Neural progenitor cell (in vitro differentiated cells): Measurements from ENCODE around the gene TMEM250. TPM values are rescaled to one million over a fixed set of nuclear protein-coding genes. Genes with fewer than 3 reads are reported as not detected.

ENCODE experiments used
- DNase-seq: peaks from one replicate; pipeline ENCODE4 v3.0.0-alpha.2; 2016; ENCODE audit warnings: low spot score
- H2AFZ ChIP-seq: fragments of 200-600 bp; sonication (generic); replicated peaks from 2 replicates; pipeline ENCODE4 v1.6.1; 2016; ENCODE audit warnings: antibody characterized with exemption
- H3F3A ChIP-seq: fragments of 200-600 bp; sonication (generic); 2 replicates; pipeline ENCODE4 v1.6.1; 2016; ENCODE audit warnings: antibody characterized with exemption, low read depth
- H3K27ac ChIP-seq: fragments of 200-600 bp; sonication (generic); 2 replicates; pipeline ENCODE4 v1.5.1; 2016; ENCODE audit warnings: mild to moderate bottlenecking
- H3K27me3 ChIP-seq: fragments of 200-600 bp; sonication (generic); 2 replicates; pipeline ENCODE4 v1.6.1; 2016; ENCODE audit warnings: mild to moderate bottlenecking, moderate library complexity
- H3K36me3 ChIP-seq: fragments of 200-600 bp; sonication (generic); 2 replicates; pipeline ENCODE4 v1.5.1; 2016
- H3K4me1 ChIP-seq: fragments of 200-600 bp; sonication (generic); 2 replicates; pipeline ENCODE4 v1.6.1; 2016; ENCODE audit warnings: mixed run types
- H3K4me2 ChIP-seq: fragments of 200-600 bp; sonication (generic); 2 replicates; pipeline ENCODE4 v1.6.1; 2016
- H3K4me3 ChIP-seq: fragments of 200-600 bp; sonication (generic); 2 replicates; pipeline ENCODE4 v1.5.1; 2016
- H3K79me2 ChIP-seq: fragments of 200-600 bp; sonication (generic); 2 replicates; pipeline ENCODE4 v1.6.1; 2016; ENCODE audit warnings: low read depth
- H3K9ac ChIP-seq: fragments of 200-600 bp; sonication (generic); 2 replicates; pipeline ENCODE4 v1.6.1; 2016
- H3K9me3 ChIP-seq: fragments of 200-600 bp; sonication (generic); 2 replicates; pipeline ENCODE4 v1.5.1; 2016; ENCODE audit warnings: low read depth
- H4K20me1 ChIP-seq: fragments of 200-600 bp; sonication (generic); 2 replicates; pipeline ENCODE4 v1.6.1; 2016; ENCODE audit warnings: low read depth
- H3K27ac Mint-ChIP-seq: 3 replicates; pipeline ENCODE4 v1.8.0; 2021; ENCODE audit warnings: mixed read lengths
- H3K27me3 Mint-ChIP-seq: 2 replicates; pipeline ENCODE4 v1.8.0; 2022; ENCODE audit warnings: low read depth, mild to moderate bottlenecking, inconsistent platforms, moderate library complexity, mixed read lengths; ENCODE audit not compliant: insufficient read depth
- H3K36me3 Mint-ChIP-seq: 3 replicates; pipeline ENCODE4 v1.8.0; 2021; ENCODE audit warnings: mixed read lengths
- H3K4me1 Mint-ChIP-seq: 3 replicates; pipeline ENCODE4 v1.8.0; 2021; ENCODE audit warnings: mixed read lengths
- H3K4me3 Mint-ChIP-seq: 3 replicates; pipeline ENCODE4 v1.8.0; 2021; ENCODE audit warnings: mild to moderate bottlenecking, moderate library complexity, mixed read lengths
- H3K9me3 Mint-ChIP-seq: 3 replicates; pipeline ENCODE4 v1.8.0; 2020; ENCODE audit warnings: mixed read lengths
- CTCF ChIP-seq: fragments of 200-600 bp; sonication (generic); IDR thresholded peaks from 2 replicates; pipeline ENCODE4 v1.5.1; 2017; ENCODE audit warnings: antibody characterized with exemption, mild to moderate bottlenecking
- EZH2 ChIP-seq: fragments of 200-600 bp; sonication (generic); IDR thresholded peaks from 2 replicates; pipeline ENCODE4 v1.6.1; 2017; ENCODE audit warnings: antibody characterized with exemption, mild to moderate bottlenecking, moderate library complexity
- EZH2phosphoT487 ChIP-seq: fragments of 200-600 bp; sonication (generic); IDR thresholded peaks from 2 replicates; pipeline ENCODE4 v1.6.1; 2017; ENCODE audit warnings: antibody characterized with exemption
- total RNA-seq: library from RNA; depleted of rRNA; stranded (reverse); fragments of >200 nt; gene quantifications from 2 replicates; pipeline ENCODE4 v1.2.3, GENCODE V29; 2015; ENCODE audit warnings: low replicate concordance

Gene TMEM250
- total RNA-seq, 1 donor from 2014 or later, result 16.3 TPM

GRCh38 chr9:136160381-136160841, 41.7 kb upstream of the TMEM250 start:
- no peak overlapping the region for H3K9ac ChIP-seq
- no peaks in the 10 kb centered on the region for H3F3A ChIP-seq
- H2AFZ ChIP-seq, result no peak overlapping the region
- peaks cover 17% of the 10 kb centered on the region for H3K27me3 Mint-ChIP-seq
- H3K4me3 Mint-ChIP-seq, result no peak overlapping the region
- H3K36me3 Mint-ChIP-seq, result no peaks in the 10 kb centered on the region
- H3K79me2 ChIP-seq, result no peaks in the 10 kb centered on the region
- no peak overlapping the region for H3K4me3 ChIP-seq
- no peaks in the 10 kb centered on the region for H3K9me3 ChIP-seq
- no peaks in the 10 kb centered on the region for H4K20me1 ChIP-seq
- H3K4me1 ChIP-seq, result peaks cover 11% of the 10 kb centered on the region
- no peak overlapping the region for H3K27ac Mint-ChIP-seq
- H3K9me3 Mint-ChIP-seq, result no peaks in the 10 kb centered on the region
- H3K4me2 ChIP-seq, result peak overlapping the region; percentile 13
- DNase-seq, result peak; percentile 62
- no peaks in the 10 kb centered on the region for H3K36me3 ChIP-seq
- no peak for TF ChIP-seq EZH2phosphoT487
- no peak for TF ChIP-seq CTCF
- TF ChIP-seq EZH2, result no peak
- no peaks in the 10 kb centered on the region for H3K27me3 ChIP-seq
- H3K4me1 Mint-ChIP-seq, result peaks cover 31% of the 10 kb centered on the region
- no peak overlapping the region for H3K27ac ChIP-seq

GRCh38 chr9:136159851-136160250, 41.2 kb upstream of the TMEM250 start:
- TF ChIP-seq EZH2 (no peak), EZH2phosphoT487 (no peak), CTCF (no peak)
- no peaks in the 10 kb centered on the region for H3K79me2 ChIP-seq
- H3K27me3 ChIP-seq, result no peaks in the 10 kb centered on the region
- Mint-ChIP-seq H3K27me3 (peaks cover 21% of the 10 kb centered on the region), H3K36me3 (no peaks in the 10 kb centered on the region), H3K4me3 (no peak overlapping the region), H3K9me3 (no peaks in the 10 kb centered on the region), H3K4me1 (peaks cover 37% of the 10 kb centered on the region), H3K27ac (no peak overlapping the region)
- H3K4me1 ChIP-seq, result peaks cover 11% of the 10 kb centered on the region
- H3K4me3 ChIP-seq, result no peak overlapping the region
- no peak overlapping the region for H3K9ac ChIP-seq
- H3K36me3 ChIP-seq, result no peaks in the 10 kb centered on the region
- H2AFZ ChIP-seq, result no peak overlapping the region
- DNase-seq, result no peak
- no peaks in the 10 kb centered on the region for H4K20me1 ChIP-seq
- no peaks in the 10 kb centered on the region for H3K9me3 ChIP-seq
- H3K27ac ChIP-seq, result no peak overlapping the region
- no peak overlapping the region for H3K4me2 ChIP-seq
- H3F3A ChIP-seq, result no peaks in the 10 kb centered on the region

GRCh38 chr9:136157477-136158265, 39.0 kb upstream of the TMEM250 start:
- Histone ChIP-seq H3K9ac (no peak overlapping the region), H3K27me3 (no peaks in the 10 kb centered on the region), H3K36me3 (no peaks in the 10 kb centered on the region), H3K4me1 (peaks cover 11% of the 10 kb centered on the region), H4K20me1 (no peaks in the 10 kb centered on the region), H3K4me3 (no peak overlapping the region), H3K9me3 (no peaks in the 10 kb centered on the region), H3K4me2 (no peak overlapping the region), H3K79me2 (no peaks in the 10 kb centered on the region), H3K27ac (no peak overlapping the region), H2AFZ (no peak overlapping the region), H3F3A (no peaks in the 10 kb centered on the region)
- no peak for TF ChIP-seq CTCF
- Mint-ChIP-seq H3K27ac (peak overlapping the region; percentile 90), H3K4me1 (peaks cover 38% of the 10 kb centered on the region), H3K4me3 (peak overlapping the region; percentile 20), H3K9me3 (no peaks in the 10 kb centered on the region), H3K36me3 (no peaks in the 10 kb centered on the region), H3K27me3 (peaks cover 23% of the 10 kb centered on the region)
- no peak for DNase-seq
